SK-N-SH (cell line): ENCODE measurements around the gene WIZ. TPM values are rescaled to one million over a fixed set of nuclear protein-coding genes. Genes with fewer than 3 reads are reported as not detected.
"Not testable (repeated sequence)": the region's sequence is repeated elsewhere in the genome, so short reads cannot be mapped to it uniquely, and the experiment has no call there.

ENCODE experiments used
- CTCF ChIA-PET: fragments of 300-600, 350-600 bp; formaldehyde crosslinking; extraction: SDS; loops from one replicate; lab custom pipeline; 2021; lab: Yijun Ruan, JAX
- POLR2A ChIA-PET: fragments of 350-600 bp; sonication (Branson Sonifier 250); formaldehyde crosslinking; extraction: SDS; loops from one replicate; lab custom pipeline; 2020; ENCODE audit warnings: antibody characterized with exemption, inconsistent platforms; lab: Yijun Ruan, JAX
- DNase-seq: peaks from one replicate; pipeline ENCODE4 v3.0.0; 2012
- H2AFZ ChIP-seq: fragments of 200-600 bp; sonication (generic); 2 replicates; pipeline ENCODE4 v1.8.1; 2016; ENCODE audit warnings: antibody characterized with exemption, mild to moderate bottlenecking, low read depth
- H3F3A ChIP-seq: fragments of 200-600 bp; sonication (generic); replicated peaks from 2 replicates; pipeline ENCODE3; 2016; ENCODE audit warnings: antibody characterized with exemption, mild to moderate bottlenecking; ENCODE audit not compliant: insufficient read depth
- H3K27ac ChIP-seq, 2 experiments: fragments of 200-500 bp in 1 of 2; fragments of 200-600 bp in 1 of 2; sonication (Bioruptor generic) in 1 of 2; sonication (generic), shearing (Covaris generic) in 1 of 2; 2 replicates each; pipeline versions ENCODE4 v1.5.1 to v1.6.1; 2014 to 2016; ENCODE audit warnings: low read depth in 2 of 2, inconsistent platforms in 1 of 2, low read length in 1 of 2, mild to moderate bottlenecking in 1 of 2, mixed read lengths in 1 of 2
- H3K27me3 ChIP-seq: fragments of 200-600 bp; sonication (generic), shearing (Covaris generic); 2 replicates; pipeline ENCODE4 v1.6.1; 2016; ENCODE audit warnings: mixed run types; ENCODE audit not compliant: insufficient read depth
- H3K36me3 ChIP-seq, 2 experiments: fragments of 200-500 bp in 1 of 2; fragments of 200-600 bp in 1 of 2; sonication (Bioruptor generic) in 1 of 2; sonication (generic) in 1 of 2; replicated peaks in 1 of 2; 2 replicates each; pipeline versions ENCODE3 to v1.5.1; 2014 to 2016; ENCODE audit warnings: low read length in 1 of 2, mild to moderate bottlenecking in 1 of 2; ENCODE audit not compliant: insufficient read depth in 2 of 2, control insufficient read depth in 1 of 2
- H3K4me1 ChIP-seq, 2 experiments: fragments of 200-500 bp in 1 of 2; fragments of 200-600 bp in 1 of 2; sonication (Bioruptor generic) in 1 of 2; sonication (generic), shearing (Covaris generic) in 1 of 2; 2 replicates each; pipeline versions ENCODE4 v1.5.1 to v1.6.1; 2014 to 2016; ENCODE audit warnings: low read depth in 1 of 2, low read length in 1 of 2, mixed run types in 1 of 2; ENCODE audit not compliant: insufficient read depth in 2 of 2, control insufficient read depth in 1 of 2
- H3K4me2 ChIP-seq: fragments of 200-600 bp; sonication (generic), shearing (Covaris generic); 2 replicates; pipeline ENCODE4 v1.6.1; 2017; ENCODE audit warnings: mixed run types
- H3K4me3 ChIP-seq, 2 experiments: fragments of 200-500 bp in 1 of 2; fragments of 200-600 bp in 1 of 2; sonication (Bioruptor generic) in 1 of 2; sonication (generic), shearing (Covaris generic) in 1 of 2; 2 replicates each; pipeline versions ENCODE4 v1.5.1 to v1.8.1; 2014 to 2016; ENCODE audit warnings: low read depth in 2 of 2, inconsistent platforms in 1 of 2, low read length in 1 of 2, mild to moderate bottlenecking in 1 of 2, mixed read lengths in 1 of 2, moderate library complexity in 1 of 2
- H3K79me2 ChIP-seq: fragments of 200-600 bp; sonication (generic); 2 replicates; pipeline ENCODE4 v1.8.1; 2017; ENCODE audit warnings: mild to moderate bottlenecking; ENCODE audit not compliant: insufficient read depth
- H3K9ac ChIP-seq: fragments of 200-600 bp; sonication (generic); 2 replicates; pipeline ENCODE4 v1.6.1; 2017; ENCODE audit warnings: mixed run types
- H3K9me2 ChIP-seq: fragments of 200-600 bp; sonication (generic); 2 replicates; pipeline ENCODE4 v1.6.1; 2017; ENCODE audit warnings: mixed run types
- H3K9me3 ChIP-seq: fragments of 200-600 bp; sonication (generic); 2 replicates; pipeline ENCODE4 v1.6.1; 2017; ENCODE audit warnings: mixed run types, mild to moderate bottlenecking, moderate library complexity
- H4K20me1 ChIP-seq: fragments of 200-600 bp; sonication (generic); 2 replicates; pipeline ENCODE4 v1.6.1; 2017; ENCODE audit warnings: mild to moderate bottlenecking, mixed run types; ENCODE audit not compliant: insufficient read depth
- CHD2 ChIP-seq: fragments of 150-350 bp; IDR thresholded peaks from 2 replicates; pipeline ENCODE4 v1.6.1; 2018; ENCODE audit warnings: low read length; ENCODE audit not compliant: partially characterized antibody
- CTCF ChIP-seq: fragments of 200-600 bp; sonication (generic); IDR thresholded peaks from 2 replicates; pipeline ENCODE4 v1.6.1; 2017; ENCODE audit warnings: antibody characterized with exemption, mild to moderate bottlenecking, moderate library complexity
- ELF1 ChIP-seq: IDR thresholded peaks from 2 replicates; pipeline ENCODE4 v1.4.0; 2012
- EP300 ChIP-seq, 2 experiments: IDR thresholded peaks; 2 replicates each; pipeline versions ENCODE4 v1.4.0 to v1.6.1; 2012; ENCODE audit warnings: borderline replicate concordance in 1 of 2, low read depth in 1 of 2, low read length in 1 of 2
- EZH2phosphoT487 ChIP-seq: fragments of 200-600 bp; sonication (generic); IDR thresholded peaks from 2 replicates; pipeline ENCODE4 v1.6.1; 2017; ENCODE audit warnings: low read depth, mixed run types, mild to moderate bottlenecking, antibody characterized with exemption, moderate library complexity, borderline replicate concordance
- FOXM1 ChIP-seq: IDR thresholded peaks from 2 replicates; pipeline ENCODE4 v1.4.0; 2012; ENCODE audit warnings: low read depth, mild to moderate bottlenecking
- JUND ChIP-seq: IDR thresholded peaks from 2 replicates; pipeline ENCODE4 v1.4.0; 2012
- MXI1 ChIP-seq: IDR thresholded peaks from 2 replicates; pipeline ENCODE4 v1.6.1; 2012; ENCODE audit warnings: mild to moderate bottlenecking, low read depth, low read length, improper control_type of control experiment
- NFIC ChIP-seq: IDR thresholded peaks from 2 replicates; pipeline ENCODE4 v1.4.0; 2012; ENCODE audit warnings: borderline replicate concordance
- NRF1 ChIP-seq: IDR thresholded peaks from 2 replicates; pipeline ENCODE4 v1.6.1; 2012; ENCODE audit warnings: low read depth, mild to moderate bottlenecking, low read length
- PBX3 ChIP-seq: IDR thresholded peaks from 2 replicates; pipeline ENCODE4; 2012
- RAD21 ChIP-seq: IDR thresholded peaks from 2 replicates; pipeline ENCODE4 v1.6.1; 2012; ENCODE audit warnings: mild to moderate bottlenecking, low read length
- REST ChIP-seq: IDR thresholded peaks from 2 replicates; pipeline ENCODE4 v1.6.1; 2012; ENCODE audit warnings: mild to moderate bottlenecking, low read depth, low read length, moderate library complexity
- RFX5 ChIP-seq: IDR thresholded peaks from 2 replicates; pipeline ENCODE4 v1.6.1; 2012; ENCODE audit warnings: mild to moderate bottlenecking, improper control_type of control experiment, low read length
- RXRA ChIP-seq: IDR thresholded peaks from 2 replicates; pipeline ENCODE4 v1.4.0; 2012; ENCODE audit warnings: low read depth, mild to moderate bottlenecking, borderline replicate concordance
- TEAD4 ChIP-seq: IDR thresholded peaks from 2 replicates; pipeline ENCODE4 v1.4.0; 2012; ENCODE audit warnings: mild to moderate bottlenecking, borderline replicate concordance; ENCODE audit not compliant: insufficient read depth
- USF1 ChIP-seq: IDR thresholded peaks from 2 replicates; pipeline ENCODE4 v1.4.0; 2012; ENCODE audit warnings: low read depth, borderline replicate concordance
- WGBS: methylation state at CpG from one replicate; pipeline ENCODE4 v1.1.6; 2017; ENCODE audit warnings: low lambda C conversion rate; 5-methylcytosine and 5-hydroxymethylcytosine counted together
- polyA plus RNA-seq, 3 experiments: library from polyadenylated mRNA; depleted of rRNA; stranded (reverse); fragments of >200 nt; gene quantifications; 2 replicates each; pipeline ENCODE4 v1.2.3, GENCODE V29; 2012

WIZ gene
- polyA plus RNA-seq, 1 of the 3 experiments (the other 2 are of a cell fraction), result 15.5 TPM

- Histone ChIP-seq H3K9me2 (no peaks in the 10 kb centered on the region), H3K4me2 (no peak overlapping the region), H4K20me1 (no peaks in the 10 kb centered on the region), H3K79me2 (no peaks in the 10 kb centered on the region), H2AFZ (no peak overlapping the region), H3K4me1 (no peaks in the 10 kb centered on the region), H3K4me3 (no peak overlapping the region), H3F3A (no peaks in the 10 kb centered on the region), H3K9me3 (no peaks in the 10 kb centered on the region), H3K36me3 (no peaks in the 10 kb centered on the region), H3K9ac (no peak overlapping the region), H3K27ac (no peak overlapping the region), H3K27me3 (peaks cover 18% of the 10 kb centered on the region)
- 8% methylated on average over 3 of the region's 10 CpGs for WGBS
- ChIA-PET POLR2A (no interaction called here), CTCF (no interaction called here)
- TF ChIP-seq FOXM1 (no peak), RAD21 (no peak), MXI1 (no peak), USF1 (no peak), CHD2 (no peak), JUND (no peak), TEAD4 (no peak), NFIC (no peak), CTCF (no peak), RFX5 (no peak), PBX3 (no peak), ELF1 (no peak), EZH2phosphoT487 (no peak), EP300 (IDR thresholded peaks at IDR 0.05; ENCODE audit: borderline replicate concordance in 1 of 2, low read depth in 1 of 2, low read length in 1 of 2) (no peak)
- DNase-seq, result no peak
These were observed 25.9 kb upstream of the WIZ start for GRCh38 chr19:15475611-15476010.

GRCh38 chr19:15475169-15475568, 25.4 kb upstream of the WIZ start:
- Histone ChIP-seq H3K27ac (no peak overlapping the region), H4K20me1 (no peaks in the 10 kb centered on the region), H3K79me2 (no peaks in the 10 kb centered on the region), H3K36me3 (no peaks in the 10 kb centered on the region), H3K9me3 (no peaks in the 10 kb centered on the region), H3K4me2 (no peak overlapping the region), H3F3A (no peaks in the 10 kb centered on the region), H3K9ac (no peak overlapping the region), H3K9me2 (no peaks in the 10 kb centered on the region), H3K4me1 (no peaks in the 10 kb centered on the region), H3K27me3 (peaks cover 18% of the 10 kb centered on the region), H3K4me3 (no peak overlapping the region), H2AFZ (no peak overlapping the region)
- DNase-seq, result peak; percentile 7
- no peak for TF ChIP-seq RFX5
- TF ChIP-seq EP300 (IDR thresholded peaks at IDR 0.05; ENCODE audit: borderline replicate concordance in 1 of 2, low read depth in 1 of 2, low read length in 1 of 2), result no peak
- TF ChIP-seq MXI1, result no peak
- no peak for TF ChIP-seq REST
- no peak for TF ChIP-seq RXRA
- no peak for TF ChIP-seq NRF1
- TF ChIP-seq TEAD4, result no peak
- no peak for TF ChIP-seq ELF1
- ChIA-PET CTCF (interaction anchor here (1.5 kb wide), 1 partner anchor 18 kb away, joined by 5 read pairs; no protein-coding TSS in a partner anchor), POLR2A (no interaction called here)
- WGBS, result 5% methylated on average over 4 of the region's 4 CpGs

GRCh38 chr19:15473821-15474220, 24.1 kb upstream of the WIZ start:
- H3F3A ChIP-seq, H3K27ac ChIP-seq, POLR2A ChIA-PET, H3K4me1 ChIP-seq, H3K4me3 ChIP-seq, H3K9me3 ChIP-seq, H2AFZ ChIP-seq, H3K4me2 ChIP-seq, H3K9me2 ChIP-seq, H4K20me1 ChIP-seq, H3K9ac ChIP-seq, DNase-seq, H3K36me3 ChIP-seq, H3K79me2 ChIP-seq: not testable (repeated sequence)
- peaks cover 31% of the 10 kb centered on the region for H3K27me3 ChIP-seq
- CTCF ChIA-PET, result interaction anchor here (1.5 kb wide), 1 partner anchor 17 kb away, joined by 5 read pairs; no protein-coding TSS in a partner anchor
- WGBS, result 9% methylated on average over 4 of the region's 4 CpGs
